Sigmoid colon (tissue), 7 donors: ENCODE results near the gene PBX3. TPM values are rescaled to one million over a fixed set of nuclear protein-coding genes. Genes with fewer than 3 reads are reported as not detected.

ENCODE experiments used
- DNase-seq: peaks from one replicate; pipeline ENCODE4 v3.0.0-alpha.2; 2019
- H3K27ac ChIP-seq, 4 donors: fragments of 200-600 bp; sonication (generic); one replicate each; pipeline ENCODE4 v1.5.1; 2016 to 2019; ENCODE audit warnings: mild to moderate bottlenecking in 1 of 4
- H3K27me3 ChIP-seq, 3 donors: fragments of 200-600 bp; sonication (generic); one replicate each; pipeline ENCODE4 v1.5.1; 2019; ENCODE audit warnings: mild to moderate bottlenecking in 1 of 3
- H3K36me3 ChIP-seq, 4 donors: fragments of 200-600 bp; sonication (generic); one replicate each; pipeline ENCODE4 v1.5.1; 2016 to 2019
- H3K4me1 ChIP-seq, 4 donors: fragments of 200-600 bp; sonication (generic); one replicate each; pipeline ENCODE4 v1.5.1; 2017 to 2019
- H3K4me3 ChIP-seq, 4 donors: fragments of 200-600 bp; sonication (generic); one replicate each; pipeline ENCODE4 v1.5.1; 2017 to 2019; ENCODE audit warnings: mild to moderate bottlenecking in 2 of 4, moderate library complexity in 1 of 4
- H3K9me3 ChIP-seq, 4 donors: fragments of 200-600 bp in 3 of 4; sonication (generic) in 3 of 4; one replicate each; pipeline versions ENCODE4 v1.5.1 to v1.6.1; 2013 to 2019
- EP300 ChIP-seq, 4 donors: sonication (generic); formaldehyde crosslinking; IDR thresholded peaks; one replicate each; pipeline ENCODE4 v1.6.1; 2017; ENCODE audit warnings: antibody characterized with exemption in 4 of 4
- POLR2A ChIP-seq, 2 donors: fragments of 450-650 bp; IDR thresholded peaks; one replicate each; pipeline ENCODE4 v1.6.1; 2016; ENCODE audit warnings: antibody characterized with exemption in 2 of 2, mild to moderate bottlenecking in 2 of 2, moderate library complexity in 2 of 2
- POLR2AphosphoS5 ChIP-seq, 4 donors: sonication (generic); formaldehyde crosslinking; IDR thresholded peaks; one replicate each; pipeline ENCODE4 v1.6.1; 2017; ENCODE audit warnings: antibody characterized with exemption in 4 of 4
- WGBS, 2 donors: extraction: QIAGEN DNeasy Blood & Tissue Kit; methylation state at CpG; one replicate each; pipeline ENCODE4 v1.1.7; 2013; 5-methylcytosine and 5-hydroxymethylcytosine counted together
- intact Hi-C: fragments of 100-400 bp; cut with DNase I; formaldehyde crosslinking; loops from one replicate; pipeline ENCODE4 v1.15.1; 2023
- polyA plus RNA-seq, 3 donors: library from polyadenylated mRNA; stranded (reverse); fragments of 200-250 nt; gene quantifications; one replicate each; pipeline ENCODE4 v1.2.3, GENCODE V29; 2013
- total RNA-seq, 4 donors: library from RNA; depleted of rRNA; stranded (reverse); fragments of >200 nt; gene quantifications; one replicate each; pipeline ENCODE4 v1.1.0, GENCODE V29; 2016
- TF ChIP-seq, protein P1 (sequence below), 4 experiments: fragments of 450-650 bp in 3 of 4; fragments of 200-600 bp in 1 of 4; IDR thresholded peaks; one replicate each; pipeline ENCODE4 v1.5.1; 2016 to 2019; ENCODE audit warnings: antibody characterized with exemption in 4 of 4, mild to moderate bottlenecking in 3 of 4, moderate library complexity in 2 of 4
- donor health status: healthy with polysubstance abuse.
- donor health status: Bipolar disorder and iron deficiency.
- donor health status: healthy.

The PBX3 gene
- total and polyA plus RNA-seq, 7 donors: 2.8 to 159 (median 90.6) TPM

DNA sequence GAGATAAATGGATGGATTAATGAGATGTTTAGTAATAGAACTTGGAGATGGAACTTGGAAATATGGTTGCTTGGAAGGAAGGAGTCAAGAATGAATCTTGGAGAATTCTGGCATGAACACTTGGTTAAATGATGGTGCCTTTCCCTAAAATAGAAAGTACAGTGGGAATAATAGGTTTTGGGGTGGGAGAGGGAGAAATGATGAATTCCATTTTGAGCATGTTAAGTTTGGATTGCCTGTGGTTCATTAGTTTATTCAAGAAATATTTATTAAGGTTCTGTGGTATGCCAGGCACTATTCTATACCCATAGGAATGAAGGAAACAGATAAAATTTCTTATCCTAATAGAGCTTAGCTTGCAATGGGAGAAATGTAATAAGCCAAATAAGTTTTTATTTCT is 58.4 kb downstream of the PBX3 start:
- no peaks in the 10 kb centered on the region for H3K27me3 ChIP-seq
- TF ChIP-seq, protein P1, sequence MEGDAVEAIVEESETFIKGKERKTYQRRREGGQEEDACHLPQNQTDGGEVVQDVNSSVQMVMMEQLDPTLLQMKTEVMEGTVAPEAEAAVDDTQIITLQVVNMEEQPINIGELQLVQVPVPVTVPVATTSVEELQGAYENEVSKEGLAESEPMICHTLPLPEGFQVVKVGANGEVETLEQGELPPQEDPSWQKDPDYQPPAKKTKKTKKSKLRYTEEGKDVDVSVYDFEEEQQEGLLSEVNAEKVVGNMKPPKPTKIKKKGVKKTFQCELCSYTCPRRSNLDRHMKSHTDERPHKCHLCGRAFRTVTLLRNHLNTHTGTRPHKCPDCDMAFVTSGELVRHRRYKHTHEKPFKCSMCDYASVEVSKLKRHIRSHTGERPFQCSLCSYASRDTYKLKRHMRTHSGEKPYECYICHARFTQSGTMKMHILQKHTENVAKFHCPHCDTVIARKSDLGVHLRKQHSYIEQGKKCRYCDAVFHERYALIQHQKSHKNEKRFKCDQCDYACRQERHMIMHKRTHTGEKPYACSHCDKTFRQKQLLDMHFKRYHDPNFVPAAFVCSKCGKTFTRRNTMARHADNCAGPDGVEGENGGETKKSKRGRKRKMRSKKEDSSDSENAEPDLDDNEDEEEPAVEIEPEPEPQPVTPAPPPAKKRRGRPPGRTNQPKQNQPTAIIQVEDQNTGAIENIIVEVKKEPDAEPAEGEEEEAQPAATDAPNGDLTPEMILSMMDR (IDR thresholded peaks at IDR 0.05): no peak
- TF ChIP-seq POLR2AphosphoS5 (IDR thresholded peaks at IDR 0.05) (no peak), EP300 (IDR thresholded peaks at IDR 0.05) (no peak), POLR2A (IDR thresholded peaks at IDR 0.05) (no peak)
- intact Hi-C loops: no loop called here
- H3K4me1 ChIP-seq: peaks cover 0 to 55% (median 38%) of the 10 kb centered on the region in 4 donors
- no peak for DNase-seq
- H3K27ac ChIP-seq: peak overlapping the region in 3 of 4 donors; percentile 64 to 79 (median 79)
- H3K36me3 ChIP-seq: no peaks in the 10 kb centered on the region
- no peaks in the 10 kb centered on the region for H3K9me3 ChIP-seq
- no peak overlapping the region for H3K4me3 ChIP-seq

DNA sequence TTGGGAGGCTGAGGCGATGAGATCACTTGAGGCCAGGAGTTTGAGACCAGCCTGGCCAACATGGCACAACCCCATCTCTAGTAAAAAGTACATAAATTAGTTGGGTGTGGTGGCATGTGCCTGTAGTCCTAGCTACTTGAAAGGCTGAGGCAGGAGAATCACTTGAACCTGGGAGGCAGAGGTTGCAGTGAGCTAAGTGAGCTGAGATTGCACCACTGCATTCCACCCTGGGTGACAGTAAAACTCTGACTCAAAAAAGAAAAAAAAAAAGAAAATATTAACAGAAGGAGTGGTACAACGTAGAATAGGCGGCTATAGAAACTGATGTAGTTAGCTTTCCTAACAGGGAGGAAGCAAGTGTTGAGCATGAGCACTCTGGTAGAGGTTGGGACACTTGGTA is 59.9 kb downstream of the PBX3 start:
- TF ChIP-seq EP300 (IDR thresholded peaks at IDR 0.05) (no peak), POLR2AphosphoS5 (IDR thresholded peaks at IDR 0.05) (peak in 1 of 4 donors; percentile 12), POLR2A (IDR thresholded peaks at IDR 0.05) (no peak)
- TF ChIP-seq, protein P1 (IDR thresholded peaks at IDR 0.05): no peak
- Histone ChIP-seq H3K4me3 (no peak overlapping the region), H3K4me1 (peaks cover 0 to 47% (median 31%) of the 10 kb centered on the region in 4 donors), H3K27ac (peak overlapping the region in 2 of 4 donors; percentile 79), H3K27me3 (no peaks in the 10 kb centered on the region), H3K36me3 (no peaks in the 10 kb centered on the region), H3K9me3 (no peaks in the 10 kb centered on the region)
- 75 to 88% methylated on average over 3 of the region's 3 CpGs for WGBS, 2 donors
- intact Hi-C loops: no loop called here
- DNase-seq: no peak

DNA sequence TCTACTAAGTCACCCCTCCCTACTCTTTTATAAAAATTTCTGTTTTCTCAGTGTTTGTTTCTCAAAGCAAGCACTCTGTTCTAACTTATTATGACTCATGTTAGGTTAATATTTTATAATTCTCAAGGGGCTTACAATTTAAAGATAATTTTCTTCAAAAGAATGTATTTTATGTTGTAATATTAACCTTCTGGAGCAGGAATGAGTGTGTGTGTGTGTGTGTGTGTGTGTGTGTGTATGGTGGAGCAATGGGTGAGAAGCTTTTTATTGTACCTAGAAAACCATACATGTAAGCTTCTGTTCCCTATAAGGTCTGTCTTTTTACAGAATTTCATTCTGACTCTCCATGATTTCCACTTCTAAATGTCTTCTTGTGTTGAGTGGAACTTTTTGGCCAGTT is 63.0 kb downstream of the PBX3 start:
- intact Hi-C loops: loop anchor here (5.0 kb wide), 1 partner anchor 38 kb away; no protein-coding TSS in a partner anchor
- Histone ChIP-seq H3K27ac (no peak overlapping the region), H3K27me3 (no peaks in the 10 kb centered on the region), H3K4me3 (no peak overlapping the region), H3K36me3 (no peaks in the 10 kb centered on the region), H3K4me1 (peaks cover 0 to 40% (median 19%) of the 10 kb centered on the region in 4 donors), H3K9me3 (no peaks in the 10 kb centered on the region)
- no peak for DNase-seq
- no peak for TF ChIP-seq EP300 (IDR thresholded peaks at IDR 0.05)
- TF ChIP-seq POLR2A (IDR thresholded peaks at IDR 0.05): no peak
- no peak for TF ChIP-seq POLR2AphosphoS5 (IDR thresholded peaks at IDR 0.05)
- TF ChIP-seq, protein P1 (IDR thresholded peaks at IDR 0.05): no peak

DNA sequence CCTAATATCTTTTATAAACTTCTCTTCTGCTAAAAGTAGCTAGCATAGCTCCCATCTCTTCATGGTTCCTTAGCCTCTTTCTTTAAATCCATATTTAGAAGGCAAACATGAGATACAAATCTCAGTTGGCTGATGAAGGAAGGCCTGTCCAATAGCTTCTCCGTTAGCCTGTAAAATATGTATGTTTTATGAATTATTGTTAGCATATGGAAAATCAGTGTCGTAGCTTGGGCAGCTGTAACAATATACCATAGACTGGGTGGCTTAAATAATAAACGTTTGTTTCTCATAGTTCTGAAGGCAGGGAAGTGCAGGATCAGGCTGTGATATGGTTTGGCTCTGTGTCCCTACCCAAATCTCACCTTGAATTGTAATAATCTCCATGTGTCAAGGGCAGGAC is 63.8 kb downstream of the PBX3 start:
- WGBS, 2 donors: 88 to 93% methylated on average over 3 of the region's 3 CpGs
- no peak for DNase-seq
- intact Hi-C loops: loop anchor here (5.0 kb wide), 1 partner anchor 39 kb away; no protein-coding TSS in a partner anchor

More for the DNA sequence above, 63.8 kb downstream of the PBX3 start:
- Histone ChIP-seq H3K9me3 (no peaks in the 10 kb centered on the region), H3K36me3 (no peaks in the 10 kb centered on the region), H3K27ac (no peak overlapping the region), H3K4me1 (peaks cover 0 to 40% (median 16%) of the 10 kb centered on the region in 4 donors), H3K27me3 (no peaks in the 10 kb centered on the region), H3K4me3 (no peak overlapping the region)
- TF ChIP-seq EP300 (IDR thresholded peaks at IDR 0.05) (no peak), POLR2A (IDR thresholded peaks at IDR 0.05) (no peak), POLR2AphosphoS5 (IDR thresholded peaks at IDR 0.05) (no peak)
- TF ChIP-seq, protein P1 (IDR thresholded peaks at IDR 0.05): no peak
